Measurements from ENCODE around the gene METAP1. TPM values are rescaled to one million over a fixed set of nuclear protein-coding genes. Genes with fewer than 3 reads are reported as not detected.

The METAP1 gene
- total and polyA plus RNA-seq, 4 donors: 9.5 to 16.9 (median 13.4) TPM

GRCh38 chr4:98963538-98964433 is 31.7 kb upstream of the METAP1 start:
- Histone ChIP-seq H3K9me3 (ENCODE audit: control insufficient read depth in 4 of 4, low read length in 3 of 4) (no peaks in the 10 kb centered on the region), H3K27ac (ENCODE audit: low read depth in 1 of 2, low read length in 2 of 2) (no peak overlapping the region), H3K36me3 (ENCODE audit: control insufficient read depth in 4 of 4, insufficient read depth in 3 of 4, low read depth in 1 of 4, low read length in 3 of 4) (no peaks in the 10 kb centered on the region), H3K4me1 (ENCODE audit: control insufficient read depth in 4 of 4, insufficient read depth in 4 of 4, low read length in 3 of 4) (no peaks in the 10 kb centered on the region), H3K27me3 (ENCODE audit: control insufficient read depth in 4 of 4, insufficient read depth in 4 of 4, low read length in 3 of 4) (no peaks in the 10 kb centered on the region), H3K4me3 (ENCODE audit: low read depth in 1 of 3, low read length in 3 of 3) (no peak overlapping the region), H3K9ac (ENCODE audit: low read depth in 1 of 2, low read length in 2 of 2) (no peak overlapping the region)
- DNase-seq (ENCODE audit: low spot score): no peak
- TF ChIP-seq HNF4G (IDR thresholded peaks at IDR 0.05) (no peak), NR2F2 (IDR thresholded peaks at IDR 0.05) (no peak), FOXA1 (IDR thresholded peaks at IDR 0.05) (no peak), YY1 (IDR thresholded peaks at IDR 0.05) (no peak), EGR1 (IDR thresholded peaks at IDR 0.05; ENCODE audit: low read depth in 2 of 2) (no peak), RAD21 (IDR thresholded peaks at IDR 0.05) (no peak), JUND (IDR thresholded peaks at IDR 0.05) (no peak), MAX (IDR thresholded peaks at IDR 0.05) (no peak), REST (IDR thresholded peaks at IDR 0.05) (no peak), TAF1 (conservative IDR thresholded peaks at IDR 0.05) (no peak)
- 88% methylated on average over 5 of the region's 5 CpGs for WGBS

- no peak for DNase-seq (ENCODE audit: low spot score)
- Histone ChIP-seq H3K9me3 (ENCODE audit: control insufficient read depth in 4 of 4, low read length in 3 of 4) (no peaks in the 10 kb centered on the region), H3K9ac (ENCODE audit: low read depth in 1 of 2, low read length in 2 of 2) (no peak overlapping the region), H3K36me3 (ENCODE audit: control insufficient read depth in 4 of 4, insufficient read depth in 3 of 4, low read depth in 1 of 4, low read length in 3 of 4) (no peaks in the 10 kb centered on the region), H3K27ac (ENCODE audit: low read depth in 1 of 2, low read length in 2 of 2) (no peak overlapping the region), H3K4me3 (ENCODE audit: low read depth in 1 of 3, low read length in 3 of 3) (no peak overlapping the region), H3K4me1 (ENCODE audit: control insufficient read depth in 4 of 4, insufficient read depth in 4 of 4, low read length in 3 of 4) (no peaks in the 10 kb centered on the region), H3K27me3 (ENCODE audit: control insufficient read depth in 4 of 4, insufficient read depth in 4 of 4, low read length in 3 of 4) (peaks cover 0 to 2% (median 0%) of the 10 kb centered on the region in 4 donors)
- WGBS: 87% methylated on average over 3 of the region's 3 CpGs
- no peak for TF ChIP-seq SP1 (IDR thresholded peaks at IDR 0.05)
- TF ChIP-seq JUND (IDR thresholded peaks at IDR 0.05): no peak
- no peak for TF ChIP-seq EGR1 (IDR thresholded peaks at IDR 0.05; ENCODE audit: low read depth in 2 of 2)
- TF ChIP-seq CTCF (IDR thresholded peaks at IDR 0.05; ENCODE audit: low read depth, low read length, missing input control): no peak
- no peak for TF ChIP-seq MAX (IDR thresholded peaks at IDR 0.05)
- no peak for TF ChIP-seq RXRA (IDR thresholded peaks at IDR 0.05)
- no peak for TF ChIP-seq FOXA2 (IDR thresholded peaks at IDR 0.05)
- TF ChIP-seq FOXA1 (IDR thresholded peaks at IDR 0.05): no peak
- no peak for TF ChIP-seq ATF3 (IDR thresholded peaks at IDR 0.05)
- TF ChIP-seq HNF4G (IDR thresholded peaks at IDR 0.05): no peak
- no peak for TF ChIP-seq YY1 (IDR thresholded peaks at IDR 0.05)
- TF ChIP-seq HNF4A (conservative IDR thresholded peaks at IDR 0.05): no peak
- no peak for TF ChIP-seq ZBTB33 (IDR thresholded peaks at IDR 0.05)
- no peak for TF ChIP-seq GABPA (IDR thresholded peaks at IDR 0.05 in 1 of 2, conservative IDR thresholded peaks at IDR 0.05 in 1 of 2)
- TF ChIP-seq REST (IDR thresholded peaks at IDR 0.05): no peak
- no peak for TF ChIP-seq RAD21 (IDR thresholded peaks at IDR 0.05)
- TF ChIP-seq NR2F2 (IDR thresholded peaks at IDR 0.05): no peak
- TF ChIP-seq TAF1 (conservative IDR thresholded peaks at IDR 0.05): no peak
Measured at GRCh38 chr4:98966926-98967325, 28.6 kb upstream of the METAP1 start.

All from liver (tissue), 9 donors.